SU-DHL-6 (cell line): ENCODE measurements around the gene SEMA4A.

Source experiments
- H2AFZ ChIP-seq: fragments of 200-600 bp; sonication (generic); 2 replicates; pipeline ENCODE4 v1.6.1; 2014; ENCODE audit warnings: low read depth, mild to moderate bottlenecking, moderate library complexity, mixed read lengths, antibody characterized with exemption, low read length; ENCODE audit not compliant: severe bottlenecking
- H3F3A ChIP-seq: fragments of 200-600 bp; shearing (Covaris generic); 2 replicates; pipeline ENCODE4 v1.6.0; 2016; ENCODE audit warnings: antibody characterized with exemption, mild to moderate bottlenecking; ENCODE audit not compliant: insufficient read depth
- H3K27ac ChIP-seq: fragments of 200-600 bp; sonication (generic); 2 replicates; pipeline ENCODE4 v1.5.1; 2016; ENCODE audit warnings: low read depth, mild to moderate bottlenecking, low read length, moderate library complexity, mixed read lengths
- H3K27me3 ChIP-seq: fragments of 200-600 bp; sonication (generic), shearing (Covaris generic); 2 replicates; pipeline ENCODE4 v1.6.0; 2014; ENCODE audit warnings: mild to moderate bottlenecking, low read length
- H3K36me3 ChIP-seq: fragments of 200-600 bp; sonication (generic); 2 replicates; pipeline ENCODE4 v1.6.1; 2014; ENCODE audit warnings: mild to moderate bottlenecking, low read length, mixed read lengths
- H3K4me2 ChIP-seq: fragments of 300-600, 200-600 bp; shearing (Covaris generic), sonication (generic); 2 replicates; pipeline ENCODE4 v1.6.0; 2014; ENCODE audit warnings: low read length, low read depth, mild to moderate bottlenecking; ENCODE audit not compliant: poor library complexity, severe bottlenecking
- H3K4me3 ChIP-seq: fragments of 200-600 bp; sonication (generic); 2 replicates; pipeline ENCODE4 v1.5.1; 2014; ENCODE audit warnings: antibody characterized with exemption, low read length, mild to moderate bottlenecking, mixed read lengths; ENCODE audit not compliant: insufficient read depth, poor library complexity, severe bottlenecking
- H3K79me2 ChIP-seq: fragments of 200-600 bp; sonication (generic); 2 replicates; pipeline ENCODE4 v1.6.1; 2014; ENCODE audit warnings: mild to moderate bottlenecking, low read length, moderate library complexity; ENCODE audit not compliant: insufficient read depth
- H3K9ac ChIP-seq: fragments of 200-600 bp; sonication (generic); 2 replicates; pipeline ENCODE4 v1.7.0; 2014; ENCODE audit warnings: mild to moderate bottlenecking, low read length
- H3K9me2 ChIP-seq: fragments of 200-600 bp; sonication (generic); replicated peaks from 2 replicates; pipeline ENCODE4 v1.6.1; 2014; ENCODE audit warnings: low read length; ENCODE audit not compliant: insufficient read depth
- H3K9me3 ChIP-seq: fragments of 200-600 bp; sonication (generic); 2 replicates; pipeline ENCODE4 v1.6.1; 2014; ENCODE audit warnings: low read length, mixed read lengths; ENCODE audit not compliant: insufficient read depth
- H4K20me1 ChIP-seq: fragments of 200-600 bp; sonication (generic); 2 replicates; pipeline ENCODE4 v1.6.1; 2014; ENCODE audit warnings: low read depth, mild to moderate bottlenecking, antibody characterized with exemption, low read length, moderate library complexity, mixed read lengths
- EZH2phosphoT487 ChIP-seq: fragments of 200-600 bp; sonication (generic), shearing (Covaris generic); conservative IDR thresholded peaks from 2 replicates; pipeline ENCODE4 v1.6.1; 2018; ENCODE audit warnings: mild to moderate bottlenecking, antibody characterized with exemption, low read length, moderate library complexity, mixed read lengths
- TF ChIP-seq, protein P1 (sequence below): fragments of 200-600 bp; sonication (generic); IDR thresholded peaks from one replicate; pipeline ENCODE4 v1.5.1; 2017; ENCODE audit warnings: antibody characterized with exemption, mild to moderate bottlenecking, low read length, moderate library complexity; ENCODE audit not compliant: insufficient read depth, poor library complexity, severe bottlenecking

The SEMA4A gene

DNA sequence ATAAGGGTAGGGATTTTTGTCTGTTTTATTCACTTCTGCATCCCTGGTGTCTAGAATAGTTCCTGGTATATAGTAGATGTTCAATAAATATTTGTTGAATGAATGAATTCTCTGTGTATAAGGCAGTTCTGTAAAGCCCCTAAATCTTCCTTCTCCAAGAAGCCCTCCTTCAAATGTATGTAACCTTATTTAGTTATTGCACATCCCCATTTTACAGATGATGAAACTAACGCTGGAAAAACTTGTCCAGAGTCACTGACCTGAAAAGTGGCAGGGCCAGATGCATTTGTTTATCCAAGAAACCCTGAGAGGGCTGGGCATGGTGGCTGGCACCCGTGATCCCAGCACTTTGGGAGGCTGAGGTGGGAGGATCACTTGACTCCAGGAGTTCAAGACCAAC is 43.1 kb upstream of the SEMA4A start:
- no peaks in the 10 kb centered on the region for H3K36me3 ChIP-seq
- TF ChIP-seq, protein P1, sequence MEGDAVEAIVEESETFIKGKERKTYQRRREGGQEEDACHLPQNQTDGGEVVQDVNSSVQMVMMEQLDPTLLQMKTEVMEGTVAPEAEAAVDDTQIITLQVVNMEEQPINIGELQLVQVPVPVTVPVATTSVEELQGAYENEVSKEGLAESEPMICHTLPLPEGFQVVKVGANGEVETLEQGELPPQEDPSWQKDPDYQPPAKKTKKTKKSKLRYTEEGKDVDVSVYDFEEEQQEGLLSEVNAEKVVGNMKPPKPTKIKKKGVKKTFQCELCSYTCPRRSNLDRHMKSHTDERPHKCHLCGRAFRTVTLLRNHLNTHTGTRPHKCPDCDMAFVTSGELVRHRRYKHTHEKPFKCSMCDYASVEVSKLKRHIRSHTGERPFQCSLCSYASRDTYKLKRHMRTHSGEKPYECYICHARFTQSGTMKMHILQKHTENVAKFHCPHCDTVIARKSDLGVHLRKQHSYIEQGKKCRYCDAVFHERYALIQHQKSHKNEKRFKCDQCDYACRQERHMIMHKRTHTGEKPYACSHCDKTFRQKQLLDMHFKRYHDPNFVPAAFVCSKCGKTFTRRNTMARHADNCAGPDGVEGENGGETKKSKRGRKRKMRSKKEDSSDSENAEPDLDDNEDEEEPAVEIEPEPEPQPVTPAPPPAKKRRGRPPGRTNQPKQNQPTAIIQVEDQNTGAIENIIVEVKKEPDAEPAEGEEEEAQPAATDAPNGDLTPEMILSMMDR, result no peak
- TF ChIP-seq EZH2phosphoT487, result no peak
- no peaks in the 10 kb centered on the region for H3K9me2 ChIP-seq
- H4K20me1 ChIP-seq, result no peaks in the 10 kb centered on the region
- H3F3A ChIP-seq, result peaks cover 11% of the 10 kb centered on the region; the same call in 1 of the 2 replicates
- H3K27ac ChIP-seq, result no peak overlapping the region
- H3K79me2 ChIP-seq, result no peaks in the 10 kb centered on the region
- no peaks in the 10 kb centered on the region for H3K27me3 ChIP-seq
- H2AFZ ChIP-seq, result no peak overlapping the region
- no peak overlapping the region for H3K9ac ChIP-seq
- H3K4me3 ChIP-seq, result no peak overlapping the region
- no peak overlapping the region for H3K4me2 ChIP-seq
- H3K9me3 ChIP-seq, result no peaks in the 10 kb centered on the region

DNA sequence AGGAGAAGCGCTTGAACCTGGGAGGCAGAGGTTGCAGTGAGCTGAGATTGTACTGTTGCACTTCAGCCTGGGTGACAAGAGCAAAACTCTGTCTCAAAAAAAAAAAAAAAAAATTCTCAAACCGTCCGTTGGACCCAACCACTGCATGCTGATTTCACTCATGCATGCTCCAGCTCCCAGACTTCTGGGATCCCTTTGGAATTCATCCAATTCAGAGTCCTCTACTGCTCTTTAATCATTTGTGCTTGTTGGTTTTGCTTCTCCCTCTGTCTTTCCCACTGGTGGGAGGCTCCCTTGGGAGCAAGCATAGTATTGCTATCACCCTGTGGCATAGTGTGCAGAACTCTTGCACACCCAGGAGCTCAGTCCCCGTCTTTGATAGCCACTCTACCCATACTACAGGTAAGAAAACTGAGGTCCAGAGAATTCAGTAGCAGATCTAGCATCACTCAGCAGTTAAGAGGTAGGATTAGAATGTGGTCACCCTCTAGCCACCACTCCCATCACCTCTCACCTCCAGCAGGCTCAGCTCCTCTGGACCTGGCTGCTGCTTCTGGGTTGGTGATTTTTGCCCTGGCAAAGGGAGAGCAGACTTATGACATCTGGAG is 41.9 kb upstream of the SEMA4A start:
- H3K4me3 ChIP-seq, result no peak overlapping the region
- TF ChIP-seq, protein P1, result no peak
- TF ChIP-seq EZH2phosphoT487, result no peak

GRCh38 chr1:156112276-156113137 is 40.9 kb upstream of the SEMA4A start:
- H3K27me3 ChIP-seq, result no peaks in the 10 kb centered on the region
- H3K4me3 ChIP-seq, result no peak overlapping the region
- H3F3A ChIP-seq, result no peaks in the 10 kb centered on the region
- H3K9me2 ChIP-seq, result no peaks in the 10 kb centered on the region
- TF ChIP-seq, protein P1, result no peak
- TF ChIP-seq EZH2phosphoT487, result no peak
- H4K20me1 ChIP-seq, result no peaks in the 10 kb centered on the region
- H3K9ac ChIP-seq, result no peak overlapping the region
- H3K4me2 ChIP-seq, result no peak overlapping the region
- H2AFZ ChIP-seq, result no peak overlapping the region
- H3K36me3 ChIP-seq, result no peaks in the 10 kb centered on the region
- no peaks in the 10 kb centered on the region for H3K79me2 ChIP-seq
- H3K9me3 ChIP-seq, result no peaks in the 10 kb centered on the region
- H3K27ac ChIP-seq, result no peak overlapping the region

More for the DNA sequence above, 41.9 kb upstream of the SEMA4A start:
- Histone ChIP-seq H3F3A (peaks cover 7% of the 10 kb centered on the region; the same call in 1 of the 2 replicates), H3K79me2 (no peaks in the 10 kb centered on the region), H3K27me3 (no peaks in the 10 kb centered on the region), H3K27ac (no peak overlapping the region), H4K20me1 (no peaks in the 10 kb centered on the region), H3K9me2 (no peaks in the 10 kb centered on the region), H3K9me3 (no peaks in the 10 kb centered on the region), H3K36me3 (no peaks in the 10 kb centered on the region), H2AFZ (no peak overlapping the region), H3K4me2 (no peak overlapping the region), H3K9ac (no peak overlapping the region)
